Stimulated activated CD8-positive, alpha-beta memory T cell treated with anti-CD3 and anti-CD28 coated beads, Interleukin-2, amount 100 ng/mL, for 48 hours (primary cell): ENCODE measurements around the gene ST8SIA2.

Source experiments
- DNase-seq, 2 donors: peaks; one replicate each; pipeline ENCODE4 v3.0.0-alpha.2; 2020; ENCODE audit warnings: low read depth in 2 of 2

The ST8SIA2 gene

GRCh38 chr15:92393071-92393979, at the start of gene ST8SIA2:
Gene ST8SIA2 (plus strand): TSS chr15:92393881. CDS start chr15:92394065, 184 bp downstream.
- peak in 1 of 2 donors; percentile 6 for DNase-seq

GRCh38 chr15:92343924-92344643, 49.6 kb upstream of the ST8SIA2 start:
- DNase-seq, result no peak

GRCh38 chr15:92346063-92346462, 47.6 kb upstream of the ST8SIA2 start:
- DNase-seq, result no peak

GRCh38 chr15:92355307-92355706, 38.4 kb upstream of the ST8SIA2 start:
- DNase-seq, result no peak

- no peak for DNase-seq
Measured at GRCh38 chr15:92361321-92362000, 32.2 kb upstream of the ST8SIA2 start.

- DNase-seq, result no peak
Measured at GRCh38 chr15:92362001-92362350, 31.7 kb upstream of the ST8SIA2 start.

- no peak for DNase-seq
Measured at GRCh38 chr15:92365084-92365483, 28.6 kb upstream of the ST8SIA2 start.

GRCh38 chr15:92365906-92366305, 27.8 kb upstream of the ST8SIA2 start:
- no peak for DNase-seq

GRCh38 chr15:92366381-92366780, 27.3 kb upstream of the ST8SIA2 start:
- DNase-seq, result no peak

GRCh38 chr15:92375057-92375456, 18.6 kb upstream of the ST8SIA2 start:
- DNase-seq, result no peak

- DNase-seq, result no peak
Measured at GRCh38 chr15:92376109-92376508, 17.6 kb upstream of the ST8SIA2 start.

- no peak for DNase-seq
Measured at GRCh38 chr15:92377083-92377789, 16.4 kb upstream of the ST8SIA2 start.

- peak; percentile 13 to 17 for DNase-seq
Measured at GRCh38 chr15:92383519-92384324, 10.0 kb upstream of the ST8SIA2 start.

- DNase-seq, result no peak
Measured at GRCh38 chr15:92384381-92384780, 9.3 kb upstream of the ST8SIA2 start.

- DNase-seq, result no peak
Measured at GRCh38 chr15:92385096-92385495, 8.6 kb upstream of the ST8SIA2 start.

GRCh38 chr15:92391640-92392039, 2.0 kb upstream of the ST8SIA2 start:
- no peak for DNase-seq

- DNase-seq, result no peak
Measured at GRCh38 chr15:92392462-92392861, 1.2 kb upstream of the ST8SIA2 start.

GRCh38 chr15:92393980-92394308, 263 bp downstream of the ST8SIA2 start:
- DNase-seq, result no peak

GRCh38 chr15:92394309-92395097, 822 bp downstream of the ST8SIA2 start:
- DNase-seq, result no peak

- no peak for DNase-seq
Measured at GRCh38 chr15:92395098-92395635, 1.5 kb downstream of the ST8SIA2 start.
